ENCODE results near the gene RSPO4.

The RSPO4 gene

DNA sequence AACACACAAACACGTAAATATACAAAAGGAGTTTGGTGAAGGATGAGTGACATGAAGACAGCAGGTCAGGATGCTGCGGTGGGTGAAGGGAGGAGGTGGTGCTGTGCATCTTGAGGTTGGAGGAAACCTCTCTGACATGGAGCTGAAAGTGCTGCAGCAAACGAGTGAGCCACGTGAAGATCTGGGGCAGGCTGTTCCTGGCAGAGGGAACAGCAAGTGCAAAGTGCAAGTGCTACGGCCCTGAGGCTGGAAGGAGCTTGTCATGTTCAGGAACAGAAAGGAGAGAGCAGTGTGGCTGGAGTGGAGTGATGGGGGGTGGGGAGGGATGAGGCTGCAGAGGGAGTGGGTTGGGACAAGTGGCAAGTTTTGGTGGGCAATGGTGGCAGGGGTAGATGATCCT is 61.2 kb downstream of the RSPO4 start:
- no peak for DNase-seq

DNA sequence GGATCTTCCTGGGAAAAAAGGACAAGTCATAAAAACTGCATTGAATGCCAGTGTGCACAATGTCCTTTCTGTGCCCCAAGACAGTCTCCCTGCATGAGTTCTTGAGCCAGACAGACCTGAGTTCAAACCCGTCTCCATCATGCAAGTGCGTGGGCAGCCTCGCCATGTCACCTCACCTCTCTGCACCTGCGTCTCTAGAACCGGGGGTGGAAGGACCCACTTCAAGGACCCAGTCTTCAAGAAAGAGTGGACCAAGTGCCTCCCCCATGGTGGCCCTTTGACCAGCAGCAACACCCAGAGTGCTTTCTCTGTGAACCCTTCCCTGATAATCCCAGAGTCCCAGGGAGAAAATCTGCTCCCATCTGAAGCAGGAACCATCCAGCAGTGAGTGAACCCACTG is 62.5 kb downstream of the RSPO4 start:
- DNase-seq, result no peak

DNA sequence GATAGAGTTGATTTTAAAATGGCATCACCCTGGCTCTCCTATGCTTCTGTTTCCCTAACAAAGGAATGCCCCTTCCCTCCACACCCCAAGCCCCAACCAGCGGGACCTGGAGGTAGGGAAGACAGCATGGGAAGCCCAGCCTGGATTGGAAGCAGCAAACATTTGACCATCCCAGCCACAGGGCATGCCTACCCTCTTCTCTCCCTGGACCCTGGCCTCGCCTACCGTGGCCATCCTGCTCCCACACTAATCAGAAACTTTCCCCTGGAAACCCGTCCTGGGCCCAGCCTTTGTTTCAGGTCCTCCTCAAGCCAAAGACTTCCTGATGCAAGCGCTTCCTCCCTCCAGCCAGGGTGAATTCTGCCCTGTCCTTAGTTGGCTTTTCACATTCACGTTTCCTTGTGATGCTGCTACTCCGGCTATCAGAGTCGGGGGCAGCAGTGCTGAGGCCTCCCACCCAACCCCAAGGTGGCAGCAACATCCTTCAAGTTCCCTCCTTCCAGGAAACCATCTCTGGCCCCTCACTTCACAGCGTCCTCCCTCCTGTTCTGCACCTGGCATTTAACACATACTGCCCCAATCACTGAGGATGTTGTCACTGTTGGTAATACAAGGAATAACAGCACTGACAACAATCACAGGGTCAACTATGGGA is 67.8 kb downstream of the RSPO4 start:
- no peak for DNase-seq

DNA sequence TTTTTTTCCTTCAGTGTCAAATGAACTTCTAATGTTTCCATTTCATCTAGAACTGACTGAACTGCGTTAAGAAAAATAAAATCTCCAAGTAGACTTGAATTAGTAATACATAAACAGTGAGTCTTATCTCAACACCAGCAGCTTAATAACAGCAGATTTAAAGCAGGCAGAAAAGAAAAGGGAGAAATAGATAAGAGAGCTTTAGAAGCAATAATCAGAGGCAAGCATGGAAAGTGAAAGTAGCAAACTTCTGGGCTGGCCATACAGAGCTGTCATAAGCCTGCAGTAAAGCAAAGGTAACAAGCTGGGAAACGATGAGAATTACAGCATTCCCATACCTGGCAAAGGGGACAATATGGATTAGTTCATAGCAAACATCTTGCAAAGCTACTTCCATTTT is 69.1 kb downstream of the RSPO4 start:
- DNase-seq, result no peak

DNA sequence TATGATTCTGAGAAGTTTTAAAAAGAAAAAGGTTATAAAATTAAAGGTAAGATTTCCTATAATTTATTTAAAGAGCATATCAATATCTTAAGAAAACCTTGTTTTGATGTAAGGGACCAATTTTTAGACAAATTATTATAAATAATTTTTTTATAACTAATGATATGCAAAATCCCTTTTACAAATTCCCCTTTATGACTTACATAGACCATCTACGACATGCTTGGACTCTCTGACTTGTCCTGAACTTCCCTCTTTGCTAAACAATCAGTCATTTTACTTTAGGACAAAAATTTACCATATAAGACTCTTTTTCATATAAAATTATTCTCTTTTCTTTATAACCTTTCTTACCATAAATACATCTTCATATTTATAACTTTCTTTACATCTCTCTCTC is 70.7 kb downstream of the RSPO4 start:
- no peak for DNase-seq

DNA sequence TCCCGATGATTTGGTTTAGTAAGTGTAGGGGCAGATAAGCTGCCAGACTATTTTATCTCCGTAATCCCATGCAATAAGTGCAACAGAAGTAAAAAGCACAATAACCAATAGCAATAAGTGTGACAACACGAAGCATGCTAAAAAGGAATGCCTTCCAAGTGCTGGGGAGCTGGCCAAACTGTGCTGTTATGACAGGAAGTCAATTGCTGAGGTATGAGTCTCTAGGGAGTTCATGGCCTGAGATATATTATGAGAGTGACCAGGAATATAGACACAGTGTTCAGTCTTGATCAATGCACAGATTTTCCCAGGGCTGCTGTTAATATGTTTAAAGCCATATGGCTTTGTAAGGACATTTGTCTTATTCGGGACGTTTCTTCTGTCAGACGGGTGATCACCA is 75.4 kb downstream of the RSPO4 start:
- DNase-seq, result no peak

DNA sequence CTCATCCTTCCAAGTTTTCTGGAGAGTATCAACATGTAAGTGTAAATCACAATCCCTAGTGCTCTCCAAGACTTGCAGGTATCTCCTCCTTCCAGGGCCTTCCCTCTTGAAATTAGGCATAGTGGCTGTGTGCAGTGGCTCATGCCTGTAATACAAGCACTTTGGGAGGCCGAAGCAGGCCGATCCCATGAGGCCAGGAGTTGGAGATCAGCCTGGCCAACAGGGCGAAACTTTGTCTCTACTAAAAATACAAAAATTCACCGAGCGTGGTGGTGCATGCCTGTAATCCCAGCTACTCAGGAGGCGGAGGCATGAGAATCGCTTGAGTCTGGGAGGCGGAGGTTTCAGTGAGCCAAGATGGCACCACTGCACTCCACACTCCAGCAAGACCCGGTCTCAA is 76.6 kb downstream of the RSPO4 start:
- no peak for DNase-seq

DNA sequence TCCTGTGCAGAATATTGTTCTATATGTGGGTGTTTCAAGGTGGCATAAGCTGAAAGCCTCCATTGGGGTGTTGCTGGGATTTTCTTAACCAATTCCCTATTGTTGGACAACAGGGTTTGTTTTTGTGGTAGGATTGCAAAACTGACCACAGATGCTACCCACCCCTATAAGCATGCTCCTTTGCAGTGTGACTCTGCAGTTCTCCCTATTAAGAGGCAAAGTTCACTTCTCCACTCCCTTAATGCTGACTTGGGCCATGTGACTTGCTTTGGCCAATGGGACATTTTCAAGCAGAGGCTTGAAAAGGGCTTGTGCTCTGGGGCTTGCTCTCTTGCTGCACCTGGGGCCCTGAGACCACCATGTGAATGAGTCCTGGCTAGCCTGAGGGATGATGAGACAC is 77.5 kb downstream of the RSPO4 start:
- no peak for DNase-seq

DNA sequence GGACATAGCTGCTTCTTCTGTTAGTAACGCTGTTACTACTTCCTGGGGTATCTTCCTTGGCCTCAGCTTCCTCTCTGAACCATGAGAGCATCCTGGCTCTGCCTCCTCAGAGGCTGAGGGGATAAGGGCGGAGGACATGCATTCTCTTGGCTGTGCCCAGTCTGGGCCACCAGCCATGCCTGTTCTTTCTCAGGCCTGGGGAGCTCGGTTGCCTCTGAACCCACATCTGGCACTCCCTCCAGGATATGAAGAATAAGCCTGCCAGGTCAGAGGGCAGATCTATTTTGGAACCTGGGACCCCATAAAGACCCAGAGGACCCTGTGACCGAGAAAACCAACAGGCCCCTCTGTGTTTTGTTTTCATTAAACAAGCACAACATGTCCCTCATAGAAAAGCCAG is 79.3 kb downstream of the RSPO4 start:
- DNase-seq, result no peak

DNA sequence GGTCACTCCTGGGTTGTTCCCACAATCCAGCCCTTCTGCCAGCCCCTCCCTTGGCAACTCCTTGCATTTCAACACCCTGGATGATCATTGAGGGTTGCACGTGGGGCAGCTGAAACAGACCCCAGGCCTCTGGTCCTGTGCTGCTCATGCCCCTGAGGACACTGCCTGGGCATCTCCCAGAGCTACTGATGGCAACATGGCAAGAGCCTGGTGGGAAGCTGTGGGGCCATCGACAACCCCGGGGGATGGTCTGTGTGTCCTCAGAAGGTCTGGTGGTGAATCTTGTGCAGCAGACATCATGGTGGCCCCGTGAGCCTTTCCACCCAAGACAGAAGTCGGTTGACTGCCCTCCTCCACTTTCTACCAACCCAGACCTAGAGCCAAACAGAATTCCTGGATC is 81.0 kb downstream of the RSPO4 start:
- no peak for DNase-seq

DNA sequence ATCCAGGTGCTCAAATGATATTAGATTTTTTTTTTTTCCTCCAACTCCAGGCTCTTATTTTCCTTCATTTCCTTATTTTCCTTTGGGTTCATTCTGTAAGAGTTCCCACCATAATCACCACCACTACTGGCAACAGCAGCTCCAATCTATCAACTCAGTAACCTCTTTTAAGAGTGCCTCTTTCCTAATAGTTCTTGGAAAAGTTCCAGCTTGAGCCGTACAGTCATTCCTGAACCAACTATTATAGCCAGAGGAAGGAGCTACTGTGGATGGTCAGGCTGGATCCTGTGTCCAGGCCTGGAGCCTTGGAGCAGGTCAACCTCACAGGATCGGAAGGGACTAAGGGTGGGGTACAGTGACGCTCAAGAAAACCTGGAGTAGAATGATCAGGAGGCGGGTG is 81.8 kb downstream of the RSPO4 start:
- DNase-seq, result no peak

DNA sequence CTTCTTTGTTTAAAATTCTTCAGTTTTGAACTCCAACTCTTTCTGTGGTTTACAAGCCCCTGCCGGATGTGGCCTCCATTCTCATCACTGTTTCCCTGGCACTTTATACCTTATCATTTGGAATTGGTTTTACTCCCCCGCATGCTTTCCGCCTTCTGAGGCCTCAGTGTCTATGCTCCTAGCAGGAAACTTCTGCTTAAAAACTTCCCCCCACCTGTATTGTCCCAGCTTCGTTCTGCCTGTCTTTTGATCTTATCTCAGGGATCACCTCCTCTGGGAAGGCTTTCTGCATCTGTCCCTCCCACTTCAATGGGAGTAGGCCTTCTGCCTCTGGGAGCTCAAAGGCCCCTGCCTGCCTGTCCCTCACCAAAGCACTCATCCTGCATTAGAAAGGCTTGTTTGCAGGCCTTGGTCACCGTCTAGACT is 82.6 kb downstream of the RSPO4 start:
- no peak for DNase-seq

DNA sequence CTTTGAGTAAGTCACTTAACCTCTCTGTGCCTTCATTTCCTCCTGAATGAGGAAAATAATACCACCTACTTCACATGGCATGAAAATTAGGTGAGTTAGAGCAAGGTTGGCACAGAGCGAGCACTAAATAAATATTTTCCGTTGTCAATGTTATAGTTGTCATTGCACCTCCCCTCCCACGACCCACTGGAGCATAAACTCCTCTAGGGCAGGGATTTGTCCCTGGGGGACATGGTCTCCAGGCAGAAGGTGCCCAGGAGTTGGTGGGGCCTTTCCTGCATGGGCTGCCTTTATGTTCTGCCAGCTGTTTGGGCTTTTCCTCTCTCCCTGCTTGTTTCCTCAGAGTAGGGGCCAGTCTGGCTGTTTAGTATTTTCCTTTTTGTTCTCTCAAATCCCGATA is 84.7 kb downstream of the RSPO4 start:
- no peak for DNase-seq

DNA sequence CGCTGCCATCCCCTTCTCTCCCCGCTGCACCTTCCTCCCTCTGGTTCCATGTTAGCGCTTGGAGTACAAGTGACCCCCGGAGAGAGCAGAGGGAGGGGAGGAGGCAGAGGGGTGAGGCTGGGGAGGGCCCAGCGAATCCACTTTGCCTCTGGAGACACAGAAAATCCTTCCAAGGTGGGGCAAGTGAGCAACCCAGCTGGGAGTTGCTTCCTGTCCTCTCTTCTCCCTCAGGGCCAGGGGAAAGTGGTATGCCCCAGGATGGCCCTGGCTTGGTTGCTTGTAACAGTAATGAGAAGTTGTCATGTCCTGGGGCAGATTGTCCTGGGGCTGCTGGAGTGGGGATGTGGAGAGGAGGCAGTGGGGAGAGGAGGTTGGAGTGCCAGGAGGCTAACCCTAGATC is 85.3 kb downstream of the RSPO4 start:
- no peak for DNase-seq

DNA sequence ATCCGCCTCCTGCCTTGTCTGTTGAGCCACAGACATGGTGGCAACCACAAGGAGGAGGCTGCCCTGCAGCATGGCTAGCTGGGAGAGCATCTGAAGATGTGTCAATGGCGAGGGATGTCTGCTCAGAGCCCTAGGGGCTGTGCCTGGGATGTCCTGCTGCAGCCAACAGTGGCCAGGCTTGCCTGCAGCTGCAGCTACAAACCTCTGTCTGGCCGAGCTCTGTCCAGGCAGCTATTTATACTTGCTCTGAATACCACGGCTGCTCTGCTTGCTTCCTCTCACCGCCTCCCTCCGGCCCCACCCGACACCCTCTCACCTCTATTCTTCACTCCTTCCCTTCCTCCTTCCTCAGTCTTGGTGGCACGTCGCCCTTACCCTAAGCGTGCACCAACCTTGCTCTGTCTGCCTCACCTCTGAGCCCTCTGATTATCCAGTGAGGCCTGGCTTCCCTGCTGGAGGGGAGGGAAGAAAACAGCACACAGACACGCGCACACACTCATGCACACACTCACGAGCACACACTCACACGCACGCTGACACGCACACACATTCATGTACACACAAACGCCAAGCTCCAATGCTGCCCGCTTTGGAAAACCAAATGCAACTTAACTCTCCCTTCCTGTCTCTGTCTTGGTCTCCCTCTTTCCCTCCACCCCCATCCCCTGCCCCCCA is 85.8 kb downstream of the RSPO4 start, which contains the start of gene ANGPT4:
ANGPT4 (minus strand) TSS at position 210 of the 675 bp plus-strand sequence; CDS start at position 90, 120 bp downstream.
- DNase-seq, result no peak

DNA sequence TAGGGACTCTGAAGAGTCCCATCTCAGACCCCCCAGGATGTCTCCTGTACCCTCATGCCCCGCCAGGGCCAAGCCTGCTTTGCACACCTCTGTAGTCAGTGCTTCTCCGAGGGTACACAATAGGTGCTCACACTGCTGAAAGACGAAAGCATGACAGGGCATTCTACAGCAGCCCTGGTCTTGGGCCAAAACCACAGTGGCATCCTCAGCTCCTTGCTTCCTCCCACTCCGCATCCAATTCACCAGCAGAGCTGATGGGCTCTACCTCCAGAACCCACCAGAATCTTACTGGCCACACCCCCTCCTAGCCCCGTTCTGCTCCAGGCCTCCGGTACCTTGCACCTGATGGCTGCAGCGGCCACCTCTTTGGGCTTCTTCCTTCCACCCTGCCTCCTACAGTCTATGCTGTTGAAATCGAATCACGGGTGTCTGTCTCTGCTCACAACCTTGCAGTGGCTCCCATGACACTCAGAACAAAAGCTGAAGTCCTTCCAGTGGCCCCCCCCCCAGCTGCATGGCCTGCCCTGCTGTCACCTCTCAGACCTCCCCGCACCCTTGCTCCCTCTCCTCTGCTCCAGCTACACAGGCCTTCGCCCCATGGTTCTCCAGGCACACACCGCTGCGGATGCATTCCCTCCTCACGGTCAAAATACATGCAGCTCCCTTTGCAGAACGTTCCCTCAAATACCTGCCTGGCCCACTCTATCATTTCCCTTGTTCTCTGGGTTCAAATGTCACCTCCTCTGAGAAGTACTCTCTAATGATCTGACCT is 87.2 kb downstream of the RSPO4 start:
- DNase-seq, result no peak

DNA sequence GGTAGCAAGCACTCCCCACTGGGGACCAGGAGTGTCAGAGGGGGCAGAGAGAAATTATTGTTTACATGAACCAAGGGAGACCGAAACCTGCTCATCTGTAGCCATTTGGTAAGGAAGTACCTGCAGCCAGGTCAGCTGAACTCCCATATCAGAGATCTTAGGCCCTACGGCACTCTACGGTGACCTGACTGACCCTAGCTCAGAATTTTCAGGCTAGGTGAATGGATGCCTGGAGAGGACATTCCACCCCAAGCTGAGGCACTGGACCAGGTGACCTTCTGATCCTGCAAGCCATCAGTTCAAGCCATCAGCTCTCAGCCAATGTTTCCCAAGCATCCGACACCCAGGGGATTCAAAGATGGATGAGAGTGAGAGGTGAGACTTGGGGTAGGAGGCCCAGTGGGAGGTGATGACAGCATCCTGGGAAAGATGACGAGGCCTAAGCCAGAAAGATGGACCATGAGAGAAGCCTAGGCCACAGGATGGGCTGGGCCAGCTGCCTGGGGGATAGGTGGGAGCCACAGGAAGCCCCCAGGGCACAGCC is 88.7 kb downstream of the RSPO4 start:
- DNase-seq, result no peak

DNA sequence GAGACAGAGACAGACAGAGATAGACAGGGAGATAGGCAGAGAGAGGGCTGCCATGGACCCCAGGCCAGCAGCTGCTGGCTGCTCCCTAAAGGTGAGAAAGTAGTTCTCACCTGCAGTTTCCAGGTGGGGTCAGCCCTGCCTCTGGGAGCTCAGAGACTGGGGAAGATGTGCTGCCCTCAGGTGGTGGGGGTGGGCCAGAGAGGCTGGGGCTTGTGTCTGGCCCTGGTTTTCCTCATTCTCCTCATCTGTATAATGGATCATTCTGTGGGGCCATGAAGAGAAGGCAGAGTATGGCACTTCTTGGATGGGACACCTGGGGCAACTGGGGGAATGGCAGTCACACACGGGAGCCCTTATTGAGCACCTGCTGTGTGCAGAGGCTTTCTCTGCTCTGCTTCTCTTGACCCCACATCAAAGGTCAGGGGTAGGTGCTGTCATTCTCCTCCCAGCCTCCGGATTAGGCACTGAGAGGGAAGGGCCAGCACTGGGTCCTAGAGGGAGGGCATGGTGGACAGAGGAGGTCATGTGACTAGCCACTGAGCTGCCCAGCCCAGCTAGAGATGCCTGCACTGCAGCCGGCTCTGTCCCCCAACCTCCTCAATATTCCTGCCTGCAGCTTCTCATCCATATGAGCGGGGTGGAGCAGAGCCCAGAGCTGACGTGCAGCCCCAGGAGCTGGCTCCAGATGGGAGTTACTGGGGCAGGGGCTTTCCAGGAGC is 90.1 kb downstream of the RSPO4 start:
- DNase-seq, result no peak

DNA sequence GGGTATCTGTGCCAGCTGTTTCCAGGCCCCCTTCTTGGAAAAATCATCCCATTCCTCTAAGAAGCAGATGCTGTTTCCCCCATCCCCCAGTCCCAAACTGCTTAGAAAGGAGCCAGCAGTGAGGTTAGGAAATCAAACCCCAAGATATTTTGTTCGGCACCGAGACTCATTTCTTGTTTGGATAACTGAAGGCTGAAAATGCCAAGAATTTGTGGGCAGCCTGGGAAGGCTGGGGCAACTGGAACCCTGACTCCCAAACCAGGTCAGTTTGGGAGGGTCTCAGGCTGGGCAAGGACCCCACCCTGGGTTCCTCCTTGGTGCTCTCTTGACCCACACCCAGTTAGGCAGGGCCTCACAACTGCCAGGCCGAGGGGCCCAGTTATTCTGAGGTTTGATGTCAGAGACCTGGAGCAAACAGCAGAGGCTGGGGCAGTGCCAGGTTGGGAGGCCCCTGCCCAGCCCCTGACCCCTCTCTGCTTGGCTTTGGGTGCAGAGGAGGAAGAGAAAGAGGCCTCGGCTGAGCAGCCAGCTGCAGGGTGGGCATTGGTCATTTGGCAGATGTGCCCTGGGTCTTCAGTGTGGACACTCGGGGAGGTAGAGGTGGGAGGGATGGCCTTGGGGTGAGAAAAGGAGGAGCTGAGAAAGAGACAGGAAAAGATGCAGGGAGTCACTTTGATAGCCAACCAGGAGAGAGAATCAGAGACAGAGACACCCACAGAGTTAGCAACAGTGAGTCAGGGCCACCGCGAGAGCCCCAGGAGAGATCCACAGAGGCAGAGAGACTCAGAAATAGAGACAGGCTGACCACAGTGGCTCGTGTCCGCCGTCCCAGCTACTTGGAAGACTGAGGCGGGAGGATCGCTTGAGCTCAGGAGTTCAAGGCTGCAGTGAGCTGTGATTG is 91.0 kb downstream of the RSPO4 start:
- DNase-seq, result no peak

DNA sequence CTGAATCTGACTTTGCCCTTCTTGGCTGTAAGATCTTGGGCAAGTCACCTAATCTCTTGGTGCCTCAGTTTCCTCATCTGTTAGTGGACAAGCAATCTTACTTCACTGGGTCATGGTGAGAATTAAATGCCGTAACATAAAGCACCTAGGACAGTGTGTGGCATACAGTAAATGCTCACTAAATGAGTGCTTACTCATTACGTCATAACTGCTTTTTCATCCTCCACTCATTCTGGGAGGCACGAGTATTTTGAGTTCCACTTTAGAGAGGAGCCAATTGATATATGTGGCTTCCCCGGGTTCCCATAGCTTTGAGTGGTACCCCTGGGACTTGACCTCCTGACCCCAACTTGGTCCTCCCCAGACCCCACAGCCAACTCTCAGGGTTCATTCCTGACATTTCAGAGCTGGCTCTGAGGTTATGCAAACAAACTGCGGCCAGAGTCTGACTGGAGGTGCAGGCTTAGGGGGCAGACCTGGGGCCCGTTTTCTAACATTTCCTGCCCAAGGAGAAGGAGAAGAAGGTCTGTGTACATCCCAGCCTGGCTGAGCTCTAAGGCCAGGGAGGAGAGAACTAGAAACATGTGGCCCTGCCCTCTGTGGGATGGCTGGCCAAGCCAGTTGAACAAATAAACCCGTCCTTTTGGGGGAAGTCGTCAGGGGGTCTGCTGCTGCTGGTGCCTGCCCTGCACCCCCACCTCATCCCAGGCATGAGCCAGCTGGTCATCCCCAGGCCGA is 91.8 kb downstream of the RSPO4 start:
- no peak for DNase-seq

DNA sequence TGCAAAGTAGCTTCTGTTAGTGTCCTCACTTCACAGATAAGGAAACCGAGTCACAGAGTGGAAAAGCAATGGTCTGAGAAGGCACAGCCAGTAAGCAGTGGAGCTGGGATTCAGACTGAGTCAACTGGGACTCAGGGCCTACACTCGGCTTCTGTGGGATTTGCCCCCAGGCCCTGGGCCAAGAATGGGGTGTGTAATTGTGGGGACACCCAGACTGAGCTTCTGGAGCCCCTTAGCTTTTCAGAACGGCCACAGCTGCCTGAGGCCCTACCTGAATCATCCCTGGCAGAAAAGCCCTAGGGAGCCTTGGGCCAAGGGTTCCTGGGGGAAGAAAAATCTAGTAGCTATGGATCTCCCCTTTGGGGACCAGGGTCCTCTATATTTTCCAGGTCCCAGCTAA is 92.5 kb downstream of the RSPO4 start:
- no peak for DNase-seq
